KOPT-K1 (cell line): ENCODE results near the gene MARCHF10.
"Not testable (repeated sequence)": the region's sequence is repeated elsewhere in the genome, so short reads cannot be mapped to it uniquely, and the experiment has no call there.

Experiments
- H3K27ac ChIP-seq: fragments of 200-600 bp; sonication (generic); 2 replicates; pipeline ENCODE4 v1.5.1; 2016; ENCODE audit warnings: antibody characterized with exemption, mild to moderate bottlenecking, low read depth, low read length; ENCODE audit not compliant: poor library complexity, severe bottlenecking
- H3K36me3 ChIP-seq: fragments of 200-600 bp; sonication (generic); 2 replicates; pipeline ENCODE4 v1.5.1; 2017; ENCODE audit warnings: antibody characterized with exemption, mild to moderate bottlenecking, low read length, moderate library complexity; ENCODE audit not compliant: insufficient read depth
- H3K9me3 ChIP-seq: fragments of 200-600 bp; sonication (generic); 2 replicates; pipeline ENCODE4 v1.5.1; 2017; ENCODE audit warnings: antibody characterized with exemption, low read length, mild to moderate bottlenecking; ENCODE audit not compliant: insufficient read depth, poor library complexity, severe bottlenecking

Gene MARCHF10

GRCh38 chr17:62807812-62808575, at the start of gene MARCHF10:
Gene MARCHF10 (minus strand): TSS chr17:62808314. CDS start chr17:62801735, 6,579 bp downstream.
- no peak within 1 kb of the TSS for H3K27ac ChIP-seq
- no peaks in the 10 kb centered on the region for H3K9me3 ChIP-seq
- H3K36me3 ChIP-seq = no peaks in the 10 kb centered on the region

GRCh38 chr17:62857526-62857925, 49.4 kb upstream of the MARCHF10 start:
- Histone ChIP-seq H3K27ac (no peak overlapping the region), H3K9me3 (peaks cover 6% of the 10 kb centered on the region), H3K36me3 (no peaks in the 10 kb centered on the region)

GRCh38 chr17:62856594-62856993, 48.5 kb upstream of the MARCHF10 start:
- Histone ChIP-seq H3K9me3 (peaks cover 6% of the 10 kb centered on the region), H3K27ac (no peak overlapping the region), H3K36me3 (no peaks in the 10 kb centered on the region)

GRCh38 chr17:62855156-62855555, 47.0 kb upstream of the MARCHF10 start:
- H3K27ac ChIP-seq = no peak overlapping the region
- peaks cover 6% of the 10 kb centered on the region for H3K9me3 ChIP-seq
- no peaks in the 10 kb centered on the region for H3K36me3 ChIP-seq

GRCh38 chr17:62854098-62854680, 46.1 kb upstream of the MARCHF10 start:
- peaks cover 6% of the 10 kb centered on the region for H3K9me3 ChIP-seq
- no peaks in the 10 kb centered on the region for H3K36me3 ChIP-seq
- no peak overlapping the region for H3K27ac ChIP-seq

- no peaks in the 10 kb centered on the region for H3K36me3 ChIP-seq
- no peak overlapping the region for H3K27ac ChIP-seq
- peaks cover 6% of the 10 kb centered on the region for H3K9me3 ChIP-seq
Observed at GRCh38 chr17:62852195-62852594, 44.1 kb upstream of the MARCHF10 start.

GRCh38 chr17:62849591-62850415, 41.7 kb upstream of the MARCHF10 start:
- H3K9me3 ChIP-seq, H3K27ac ChIP-seq, H3K36me3 ChIP-seq: not testable (repeated sequence)

- H3K9me3 ChIP-seq = no peaks in the 10 kb centered on the region
- H3K27ac ChIP-seq = no peak overlapping the region
- H3K36me3 ChIP-seq = no peaks in the 10 kb centered on the region
Observed at GRCh38 chr17:62848334-62848733, 40.2 kb upstream of the MARCHF10 start.

- H3K9me3 ChIP-seq = no peaks in the 10 kb centered on the region
- H3K36me3 ChIP-seq = no peaks in the 10 kb centered on the region
- H3K27ac ChIP-seq = no peak overlapping the region
Observed at GRCh38 chr17:62847426-62847825, 39.3 kb upstream of the MARCHF10 start.

- no peaks in the 10 kb centered on the region for H3K9me3 ChIP-seq
- no peak overlapping the region for H3K27ac ChIP-seq
- no peaks in the 10 kb centered on the region for H3K36me3 ChIP-seq
Observed at GRCh38 chr17:62840871-62841270, 32.8 kb upstream of the MARCHF10 start.

GRCh38 chr17:62833816-62834215, 25.7 kb upstream of the MARCHF10 start:
- H3K27ac ChIP-seq, H3K9me3 ChIP-seq, H3K36me3 ChIP-seq: not testable (repeated sequence)

GRCh38 chr17:62832405-62832804, 24.3 kb upstream of the MARCHF10 start:
- H3K36me3 ChIP-seq = no peaks in the 10 kb centered on the region
- no peaks in the 10 kb centered on the region for H3K9me3 ChIP-seq
- no peak overlapping the region for H3K27ac ChIP-seq

- H3K9me3 ChIP-seq, H3K27ac ChIP-seq, H3K36me3 ChIP-seq: not testable (repeated sequence)
Observed at GRCh38 chr17:62831066-62831465, 23.0 kb upstream of the MARCHF10 start.

- no peak overlapping the region for H3K27ac ChIP-seq
- H3K9me3 ChIP-seq = no peaks in the 10 kb centered on the region
- no peaks in the 10 kb centered on the region for H3K36me3 ChIP-seq
Observed at GRCh38 chr17:62827746-62828485, 19.8 kb upstream of the MARCHF10 start.

GRCh38 chr17:62826956-62827355, 18.8 kb upstream of the MARCHF10 start:
- Histone ChIP-seq H3K9me3 (no peaks in the 10 kb centered on the region), H3K27ac (no peak overlapping the region), H3K36me3 (no peaks in the 10 kb centered on the region)
